CD14-positive monocyte (primary cell): ENCODE data around the gene ROBO2. TPM values are rescaled to one million over a fixed set of nuclear protein-coding genes. Genes with fewer than 3 reads are reported as not detected.

Experiments
- DNase-seq, 3 donors: peaks; one replicate each; pipeline ENCODE4 v3.0.0-alpha.2; 2011 to 2022
- H2AFZ ChIP-seq: 2 replicates; pipeline ENCODE4 v1.6.0; 2012; ENCODE audit warnings: mild to moderate bottlenecking, low read depth, low read length, inconsistent platforms; ENCODE audit not compliant: insufficient read depth, poor library complexity, severe bottlenecking
- H3K27ac ChIP-seq, 2 donors: 1 replicate in 1 of 2; 2 replicates in 1 of 2; pipeline ENCODE4 v1.5.1; 2012 to 2013; ENCODE audit warnings: low read length in 2 of 2, control low read depth in 1 of 2, inconsistent platforms in 1 of 2, low read depth in 1 of 2, mild to moderate bottlenecking in 1 of 2
- H3K27me3 ChIP-seq, 2 donors: one replicate each; pipeline versions ENCODE4 v1.6.0 to v1.6.1; 2011 to 2013; ENCODE audit warnings: low read length in 2 of 2; ENCODE audit not compliant: control insufficient read depth in 2 of 2, insufficient read depth in 2 of 2
- H3K36me3 ChIP-seq, 2 donors: replicated peaks in 1 of 2; 1 replicate in 1 of 2; 2 replicates in 1 of 2; pipeline versions ENCODE4 v1.5.1 to v1.6.1; 2012 to 2013; ENCODE audit warnings: low read length in 2 of 2, control low read depth in 1 of 2, inconsistent platforms in 1 of 2, mild to moderate bottlenecking in 1 of 2; ENCODE audit not compliant: insufficient read depth in 2 of 2, control insufficient read depth in 1 of 2
- H3K4me1 ChIP-seq, 2 donors: 1 replicate in 1 of 2; 2 replicates in 1 of 2; pipeline versions ENCODE4 v1.5.1 to v1.6.1; 2012 to 2013; ENCODE audit warnings: low read length in 2 of 2, control low read depth in 1 of 2, inconsistent platforms in 1 of 2, mild to moderate bottlenecking in 1 of 2, moderate library complexity in 1 of 2; ENCODE audit not compliant: insufficient read depth in 2 of 2, control insufficient read depth in 1 of 2
- H3K4me2 ChIP-seq: replicated peaks from 2 replicates; pipeline ENCODE3; 2012; ENCODE audit warnings: low read length, moderate library complexity, mild to moderate bottlenecking; ENCODE audit not compliant: poor library complexity, severe bottlenecking; ENCODE audit errors: extremely low read depth
- H3K4me3 ChIP-seq, 3 experiments: fragments of 200-600 bp in 1 of 3; sonication (generic) in 1 of 3; replicated peaks in 1 of 3; 1 replicate in 2 of 3; 2 replicates in 1 of 3; pipeline ENCODE4 v1.5.1; 2011 to 2013; ENCODE audit warnings: low read length in 3 of 3, mild to moderate bottlenecking in 3 of 3, control low read depth in 2 of 3, low read depth in 2 of 3, inconsistent platforms in 1 of 3, moderate library complexity in 1 of 3
- H3K79me2 ChIP-seq: 2 replicates; pipeline ENCODE4 v1.6.0; 2012; ENCODE audit warnings: mild to moderate bottlenecking, control low read depth, inconsistent platforms, low read length, moderate library complexity; ENCODE audit not compliant: insufficient read depth
- H3K9ac ChIP-seq: 2 replicates; pipeline ENCODE4 v1.6.0; 2017; ENCODE audit warnings: low read length, mild to moderate bottlenecking; ENCODE audit not compliant: insufficient read depth, poor library complexity, severe bottlenecking
- H3K9me3 ChIP-seq, 2 donors: replicated peaks in 1 of 2; 1 replicate in 1 of 2; 2 replicates in 1 of 2; pipeline versions ENCODE4 v1.5.1 to v1.6.1; 2012 to 2013; ENCODE audit warnings: low read length in 2 of 2, control low read depth in 1 of 2; ENCODE audit not compliant: control insufficient read depth in 1 of 2, insufficient read depth in 1 of 2
- H4K20me1 ChIP-seq: 2 replicates; pipeline ENCODE4 v1.6.0; 2012; ENCODE audit warnings: mild to moderate bottlenecking, low read length, control low read depth, moderate library complexity; ENCODE audit not compliant: insufficient read depth
- H3K27ac Mint-ChIP-seq, 7 donors: one replicate each; pipeline ENCODE4 v1.8.0; 2020; ENCODE audit warnings: mild to moderate bottlenecking in 7 of 7, mixed read lengths in 7 of 7, moderate library complexity in 6 of 7, inconsistent platforms in 2 of 7
- H3K27me3 Mint-ChIP-seq, 3 donors: one replicate each; pipeline ENCODE4 v1.8.0; 2021 to 2022; ENCODE audit warnings: low read depth in 3 of 3, mild to moderate bottlenecking in 3 of 3, mixed read lengths in 3 of 3, moderate library complexity in 3 of 3, inconsistent platforms in 1 of 3
- H3K36me3 Mint-ChIP-seq, 2 donors: one replicate each; pipeline ENCODE4 v1.8.0; 2020; ENCODE audit warnings: mixed read lengths in 2 of 2, inconsistent platforms in 1 of 2, mild to moderate bottlenecking in 1 of 2
- H3K4me1 Mint-ChIP-seq: one replicate; pipeline ENCODE4 v1.8.0; 2020; ENCODE audit warnings: mild to moderate bottlenecking, mixed read lengths
- H3K4me3 Mint-ChIP-seq, 2 donors: one replicate each; pipeline ENCODE4 v1.8.0; 2020; ENCODE audit warnings: mild to moderate bottlenecking in 2 of 2, mixed read lengths in 2 of 2, moderate library complexity in 1 of 2
- H3K9me3 Mint-ChIP-seq, 7 donors: one replicate each; pipeline ENCODE4 v1.8.0; 2020 to 2022; ENCODE audit warnings: mixed read lengths in 7 of 7, mild to moderate bottlenecking in 6 of 7, moderate library complexity in 6 of 7, inconsistent platforms in 2 of 7
- WGBS: methylation state at CpG from one replicate; pipeline ENCODE4 v1.1.5; 2013; ENCODE audit warnings: missing lambda C conversion rate; ENCODE audit not compliant: insufficient coverage; 5-methylcytosine and 5-hydroxymethylcytosine counted together
- intact Hi-C, 2 donors: fragments of 100-400 bp; cut with micrococcal nuclease; formaldehyde crosslinking; loops; one replicate each; pipeline versions ENCODE4 v1.15.0 to v1.15.1; 2023
- polyA plus RNA-seq, 3 donors: library from polyadenylated mRNA; depleted of rRNA in 1 of 3; unstranded in 2 of 3; stranded (reverse) in 1 of 3; fragments of 300-500 nt in 2 of 3; fragments of >200 nt in 1 of 3; fragmentation: Illumina TruSeq in 2 of 3; gene quantifications; 1 replicate in 2 of 3; 2 replicates in 1 of 3; pipeline ENCODE4 v1.2.3, GENCODE V29; 2012 to 2021
- TF ChIP-seq, protein P1 (sequence below): fragments of 200-600 bp; IDR thresholded peaks from one replicate; pipeline ENCODE4 v1.8.0; 2022; ENCODE audit warnings: antibody characterized with exemption, mild to moderate bottlenecking

Gene ROBO2
- polyA plus RNA-seq, 3 donors, result not detected

GRCh38 chr3:77514766-77515165, 474.9 kb downstream of the ROBO2 start:
- Histone ChIP-seq H3K4me2 (no peak overlapping the region), H3K27ac (no peak overlapping the region), H3K9me3 (no peaks in the 10 kb centered on the region), H2AFZ (no peak overlapping the region), H3K27me3 (no peaks in the 10 kb centered on the region), H3K4me1 (no peaks in the 10 kb centered on the region), H3K4me3 (no peak overlapping the region), H3K79me2 (no peaks in the 10 kb centered on the region), H3K36me3 (no peaks in the 10 kb centered on the region), H4K20me1 (no peaks in the 10 kb centered on the region), H3K9ac (no peak overlapping the region)
- H3K4me1 Mint-ChIP-seq, result no peaks in the 10 kb centered on the region
- intact Hi-C loops, result no loop called here
- H3K27ac Mint-ChIP-seq, result no peak overlapping the region
- TF ChIP-seq, protein P1, sequence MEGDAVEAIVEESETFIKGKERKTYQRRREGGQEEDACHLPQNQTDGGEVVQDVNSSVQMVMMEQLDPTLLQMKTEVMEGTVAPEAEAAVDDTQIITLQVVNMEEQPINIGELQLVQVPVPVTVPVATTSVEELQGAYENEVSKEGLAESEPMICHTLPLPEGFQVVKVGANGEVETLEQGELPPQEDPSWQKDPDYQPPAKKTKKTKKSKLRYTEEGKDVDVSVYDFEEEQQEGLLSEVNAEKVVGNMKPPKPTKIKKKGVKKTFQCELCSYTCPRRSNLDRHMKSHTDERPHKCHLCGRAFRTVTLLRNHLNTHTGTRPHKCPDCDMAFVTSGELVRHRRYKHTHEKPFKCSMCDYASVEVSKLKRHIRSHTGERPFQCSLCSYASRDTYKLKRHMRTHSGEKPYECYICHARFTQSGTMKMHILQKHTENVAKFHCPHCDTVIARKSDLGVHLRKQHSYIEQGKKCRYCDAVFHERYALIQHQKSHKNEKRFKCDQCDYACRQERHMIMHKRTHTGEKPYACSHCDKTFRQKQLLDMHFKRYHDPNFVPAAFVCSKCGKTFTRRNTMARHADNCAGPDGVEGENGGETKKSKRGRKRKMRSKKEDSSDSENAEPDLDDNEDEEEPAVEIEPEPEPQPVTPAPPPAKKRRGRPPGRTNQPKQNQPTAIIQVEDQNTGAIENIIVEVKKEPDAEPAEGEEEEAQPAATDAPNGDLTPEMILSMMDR, result no peak
- no peaks in the 10 kb centered on the region for H3K27me3 Mint-ChIP-seq
- H3K4me3 Mint-ChIP-seq, result no peak overlapping the region
- DNase-seq, result no peak
- no peaks in the 10 kb centered on the region for H3K36me3 Mint-ChIP-seq
- peaks cover 0 to 4% (median 0%) of the 10 kb centered on the region in 7 donors for H3K9me3 Mint-ChIP-seq

- H3K79me2 ChIP-seq, result no peaks in the 10 kb centered on the region
- TF ChIP-seq, protein P1, result no peak
- Mint-ChIP-seq H3K27ac (no peak overlapping the region), H3K36me3 (no peaks in the 10 kb centered on the region), H3K4me3 (no peak overlapping the region), H3K4me1 (no peaks in the 10 kb centered on the region), H3K27me3 (no peaks in the 10 kb centered on the region), H3K9me3 (no peaks in the 10 kb centered on the region)
- H3K27me3 ChIP-seq, result no peaks in the 10 kb centered on the region
- no peak overlapping the region for H3K4me2 ChIP-seq
- no CpG with 5 or more reads among the region's 3 CpGs for WGBS
- H3K9me3 ChIP-seq, result no peaks in the 10 kb centered on the region
- no peaks in the 10 kb centered on the region for H4K20me1 ChIP-seq
- no peak overlapping the region for H3K27ac ChIP-seq
- no peaks in the 10 kb centered on the region for H3K4me1 ChIP-seq
- no peak overlapping the region for H3K9ac ChIP-seq
- H2AFZ ChIP-seq, result no peak overlapping the region
- intact Hi-C loops, result no loop called here
- no peaks in the 10 kb centered on the region for H3K36me3 ChIP-seq
- no peak overlapping the region for H3K4me3 ChIP-seq
- no peak for DNase-seq
Measured at GRCh38 chr3:77524463-77524862, 484.6 kb downstream of the ROBO2 start.
